Heart right ventricle (tissue), 16 donors: ENCODE results near the gene HIC1. TPM values are rescaled to one million over a fixed set of nuclear protein-coding genes. Genes with fewer than 3 reads are reported as not detected.

Source experiments
- ATAC-seq, 8 donors: fragments of 200-7000 bp; cut with Tn5 transposase; one replicate each; pipeline ENCODE4 v1.9.1; 2020; ENCODE audit warnings: mild to moderate bottlenecking in 8 of 8, moderate library complexity in 8 of 8, moderate number of reproducible peaks in 1 of 8
- DNase-seq, 2 donors: peaks; one replicate each; pipeline ENCODE4 v3.0.0-alpha.2; 2020
- H3K27ac ChIP-seq, 10 donors: fragments of 200-600 bp; sonication (generic) in 2 of 10; one replicate each; pipeline versions ENCODE4 v1.5.0 to v1.8.0; 2020 to 2022; ENCODE audit warnings: mild to moderate bottlenecking in 3 of 10
- H3K27me3 ChIP-seq, 7 donors: fragments of 200-600 bp; one replicate each; pipeline ENCODE4 v1.8.0; 2021 to 2022; ENCODE audit warnings: mild to moderate bottlenecking in 2 of 7
- H3K36me3 ChIP-seq, 9 donors: fragments of 200-600 bp; sonication (generic) in 1 of 9; one replicate each; pipeline versions ENCODE4 v1.5.0 to v1.8.0; 2020 to 2022; ENCODE audit warnings: mild to moderate bottlenecking in 2 of 9
- H3K4me1 ChIP-seq, 9 donors: fragments of 200-600 bp; sonication (generic) in 1 of 9; one replicate each; pipeline versions ENCODE4 v1.5.0 to v1.8.0; 2020 to 2022; ENCODE audit warnings: mild to moderate bottlenecking in 4 of 9
- H3K4me3 ChIP-seq, 10 donors: fragments of 200-600 bp; sonication (generic) in 2 of 10; one replicate each; pipeline versions ENCODE4 v1.5.0 to v1.8.0; 2020 to 2022; ENCODE audit warnings: mild to moderate bottlenecking in 7 of 10, moderate library complexity in 2 of 10
- H3K9me3 ChIP-seq, 11 donors: fragments of 200-600 bp in 10 of 11; sonication (generic) in 2 of 11; one replicate each; pipeline versions ENCODE4 v1.5.0 to v1.8.0; 2013 to 2022; ENCODE audit warnings: mild to moderate bottlenecking in 2 of 11, control low read depth in 1 of 11, moderate library complexity in 1 of 11
- WGBS, 2 donors: extraction: QIAGEN DNeasy Blood & Tissue Kit; methylation state at CpG; one replicate each; pipeline ENCODE4 v1.1.7; 2013; ENCODE audit warnings: inconsistent platforms in 1 of 2; 5-methylcytosine and 5-hydroxymethylcytosine counted together
- intact Hi-C, 10 donors: fragments of 100-400 bp; cut with DNase I; formaldehyde crosslinking; loops; one replicate each; pipeline versions ENCODE4 v1.11.1 to v1.14.2; 2022
- polyA plus RNA-seq, 2 donors: library from polyadenylated mRNA; stranded (reverse); fragments of 200-250 nt; gene quantifications; one replicate each; pipeline ENCODE4 v1.2.3, GENCODE V29; 2013
- total RNA-seq, 10 donors: library from RNA; stranded (reverse); fragmentation: NEBNext Ultra II Directional in 3 of 10; extraction: Animal tissue kit (Norgen Biotek cat#: 25700) in 3 of 10; gene quantifications; one replicate each; pipeline versions ENCODE4 v1.2.1 to v1.2.4, GENCODE V29; 2021 to 2023
- TF ChIP-seq, protein P1 (sequence below), 9 donors: fragments of 200-600 bp; sonication (generic) in 2 of 9; IDR thresholded peaks; one replicate each; pipeline versions ENCODE4 v1.5.0 to v1.8.0; 2021 to 2022; ENCODE audit warnings: antibody characterized with exemption in 9 of 9, mild to moderate bottlenecking in 5 of 9, moderate library complexity in 1 of 9
- donor health status: Arrhythmogenic right ventricular cardiomyopathy.
- donor health status: ischemic (EF 13 %, LVEDD 7.1; RV severe dilation, severe dysfunction).
- donor health status: healthy with polysubstance abuse.
- donor health status: DM: no; HTN: yes; CAD: no.
- donor health status: DM: no; HTN: no; CAD: no.
- donor health status: ischemic (EF 25% LVEDD 6.9; RV normal size, moderate dysfunction).
- donor health status: ischemic (EF 25% LVEDD 5.7; RV mildly dilated, moderate dysfunction).
- donor health status: healthy.
- donor health status: DM: yes; HTN: yes; CAD: no.
- donor health status: Ischemic cardiomyopathy.
- donor health status: ischemic (EF 35%, LVEDD 5.7; RV mildly dilated, moderate dysfunction).
- donor health status: nonischemic (EF 11% LVEDD 7.7; RV severe dilation, severe dysfunction).
- donor health status: DM: yes; HTN: yes; CAD: no.
- donor health status: PGD.
- donor health status: ischemic (EF 29% LVEDD 5.4; RV normal size, mild dysfunction).
- donor health status: nonischemic (EF 23%, LVEDD 6.1; RV moderate dilation, normal function).

Gene HIC1
- total and polyA plus RNA-seq, 12 donors: 3.5 to 37.5 (median 12.1) TPM

- ATAC-seq: no peak
- Histone ChIP-seq H3K4me1 (peaks cover 27 to 67% (median 57%) of the 10 kb centered on the region in 9 donors), H3K4me3 (no peak overlapping the region), H3K36me3 (peaks cover 0 to 77% (median 6%) of the 10 kb centered on the region in 9 donors), H3K27ac (peak overlapping the region; percentile 60 to 97 (median 92)), H3K9me3 (no peaks in the 10 kb centered on the region), H3K27me3 (no peaks in the 10 kb centered on the region)
- no peak for DNase-seq
- TF ChIP-seq, protein P1, sequence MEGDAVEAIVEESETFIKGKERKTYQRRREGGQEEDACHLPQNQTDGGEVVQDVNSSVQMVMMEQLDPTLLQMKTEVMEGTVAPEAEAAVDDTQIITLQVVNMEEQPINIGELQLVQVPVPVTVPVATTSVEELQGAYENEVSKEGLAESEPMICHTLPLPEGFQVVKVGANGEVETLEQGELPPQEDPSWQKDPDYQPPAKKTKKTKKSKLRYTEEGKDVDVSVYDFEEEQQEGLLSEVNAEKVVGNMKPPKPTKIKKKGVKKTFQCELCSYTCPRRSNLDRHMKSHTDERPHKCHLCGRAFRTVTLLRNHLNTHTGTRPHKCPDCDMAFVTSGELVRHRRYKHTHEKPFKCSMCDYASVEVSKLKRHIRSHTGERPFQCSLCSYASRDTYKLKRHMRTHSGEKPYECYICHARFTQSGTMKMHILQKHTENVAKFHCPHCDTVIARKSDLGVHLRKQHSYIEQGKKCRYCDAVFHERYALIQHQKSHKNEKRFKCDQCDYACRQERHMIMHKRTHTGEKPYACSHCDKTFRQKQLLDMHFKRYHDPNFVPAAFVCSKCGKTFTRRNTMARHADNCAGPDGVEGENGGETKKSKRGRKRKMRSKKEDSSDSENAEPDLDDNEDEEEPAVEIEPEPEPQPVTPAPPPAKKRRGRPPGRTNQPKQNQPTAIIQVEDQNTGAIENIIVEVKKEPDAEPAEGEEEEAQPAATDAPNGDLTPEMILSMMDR (IDR thresholded peaks at IDR 0.05): no peak
- 53 to 61% methylated on average over 17 of the region's 17 CpGs for WGBS, 2 donors
- intact Hi-C loops: no loop called here
These were observed 21.4 kb downstream of the HIC1 start for GRCh38 chr17:2076087-2076984.

DNA sequence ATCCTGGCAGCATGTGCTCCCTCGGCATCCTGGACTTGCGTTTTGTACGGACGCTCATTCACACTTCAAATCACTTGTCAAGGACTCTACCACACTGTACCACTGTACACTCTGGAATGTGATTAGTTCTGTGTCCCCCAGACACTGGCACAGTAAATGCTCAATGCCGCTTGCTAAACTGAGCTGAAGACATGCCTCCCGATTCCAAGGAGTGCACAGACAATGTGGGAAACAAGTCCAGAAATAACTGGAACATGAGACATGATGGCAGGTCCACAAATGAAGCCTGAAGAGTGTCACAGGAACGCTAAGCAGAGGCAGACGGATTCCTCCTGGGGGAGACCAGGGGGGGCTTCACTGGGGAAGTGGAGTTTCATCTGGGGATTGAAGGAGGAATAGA is 22.1 kb downstream of the HIC1 start:
- Histone ChIP-seq H3K27me3 (no peaks in the 10 kb centered on the region), H3K27ac (peak overlapping the region in 9 of 10 donors; percentile 85 to 97 (median 92)), H3K36me3 (peaks cover 0 to 82% (median 6%) of the 10 kb centered on the region in 9 donors), H3K4me3 (no peak overlapping the region), H3K4me1 (peaks cover 20 to 61% (median 53%) of the 10 kb centered on the region in 9 donors), H3K9me3 (no peaks in the 10 kb centered on the region)
- WGBS, 2 donors: 61 to 72% methylated on average over 8 of the region's 8 CpGs
- intact Hi-C loops: no loop called here
- TF ChIP-seq, protein P1 (IDR thresholded peaks at IDR 0.05): no peak
- no peak for ATAC-seq
- DNase-seq: no peak

DNA sequence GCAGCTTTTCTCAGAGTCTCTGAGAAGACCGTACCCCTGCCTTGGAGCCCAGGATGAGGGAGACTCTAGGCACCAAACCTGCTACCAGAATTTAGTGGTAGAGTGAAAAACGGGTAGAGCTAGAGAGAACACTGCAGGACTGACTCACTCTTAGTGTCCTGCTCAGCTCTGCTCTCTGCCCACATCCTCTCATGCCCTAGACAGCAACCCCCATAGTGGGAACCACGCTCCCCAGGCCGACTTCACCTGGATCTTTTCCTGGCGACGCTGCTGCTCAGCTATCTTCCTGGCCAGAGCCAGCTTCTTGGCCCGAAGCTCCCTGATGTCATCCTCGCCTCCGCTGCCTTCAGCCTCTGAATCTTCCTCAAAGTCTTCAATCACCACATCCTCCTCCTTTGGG is 26.7 kb downstream of the HIC1 start:
- peak overlapping the region in 6 of 10 donors; percentile 28 to 97 (median 92) for H3K27ac ChIP-seq
- peaks cover 0 to 70% (median 6%) of the 10 kb centered on the region in 9 donors for H3K36me3 ChIP-seq
- no peaks in the 10 kb centered on the region for H3K27me3 ChIP-seq
- DNase-seq: no peak
- H3K4me3 ChIP-seq: no peak overlapping the region
- no peaks in the 10 kb centered on the region for H3K9me3 ChIP-seq
- 82% methylated on average over 9 of the region's 9 CpGs for WGBS, 2 donors
- intact Hi-C loops: loop anchor here in 2 of 10 donors (10.0 kb wide), 1 partner anchor 93 kb away; no protein-coding TSS in a partner anchor
- ATAC-seq: no peak
- peaks cover 37 to 61% (median 53%) of the 10 kb centered on the region in 9 donors for H3K4me1 ChIP-seq
- TF ChIP-seq, protein P1 (IDR thresholded peaks at IDR 0.05): no peak

GRCh38 chr17:2082003-2082781 is 27.3 kb downstream of the HIC1 start:
- intact Hi-C loops: loop anchor here in 2 of 10 donors (10.0 kb wide), 1 partner anchor 93 kb away; no protein-coding TSS in a partner anchor

More at GRCh38 chr17:2082003-2082781, 27.3 kb downstream of the HIC1 start:
- TF ChIP-seq, protein P1 (IDR thresholded peaks at IDR 0.05): no peak
- DNase-seq (no peak), ATAC-seq (no peak)
- 74 to 76% methylated on average over 9 of the region's 9 CpGs for WGBS, 2 donors
- no peaks in the 10 kb centered on the region for H3K9me3 ChIP-seq
- no peaks in the 10 kb centered on the region for H3K27me3 ChIP-seq
- H3K36me3 ChIP-seq: peaks cover 0 to 63% (median 6%) of the 10 kb centered on the region in 9 donors
- H3K4me1 ChIP-seq: peaks cover 38 to 61% (median 53%) of the 10 kb centered on the region in 9 donors
- peak overlapping the region in 9 of 10 donors; percentile 84 to 97 (median 92) for H3K27ac ChIP-seq
- H3K4me3 ChIP-seq: no peak overlapping the region
